BLaER1 treated with 17β-estradiol and CSF1 and Interleukin-3, amounts not matched to agents 10 nM and 100 nM (cell line): ENCODE measurements around the gene RAPGEF5.

Experiments used
- H3K27ac ChIP-seq, 11 experiments: shearing (Covaris generic); formaldehyde crosslinking; 2 replicates each; pipeline ENCODE4 v1.8.1; 2022
- H3K27me3 ChIP-seq, 11 experiments: shearing (Covaris generic); formaldehyde crosslinking; 2 replicates each; pipeline ENCODE4 v1.8.1; 2022
- H3K36me3 ChIP-seq, 11 experiments: shearing (Covaris generic); formaldehyde crosslinking; 2 replicates each; pipeline ENCODE4 v1.8.1; 2022
- H3K4me1 ChIP-seq, 10 experiments: shearing (Covaris generic); formaldehyde crosslinking; 2 replicates each; pipeline ENCODE4 v1.8.1; 2022
- H3K4me2 ChIP-seq, 11 experiments: shearing (Covaris generic); formaldehyde crosslinking; 2 replicates each; pipeline ENCODE4 v1.8.1; 2022
- H3K4me3 ChIP-seq, 10 experiments: shearing (Covaris generic); formaldehyde crosslinking; 2 replicates each; pipeline ENCODE4 v1.8.1; 2022
- H3K9ac ChIP-seq, 11 experiments: shearing (Covaris generic); formaldehyde crosslinking; 2 replicates each; pipeline ENCODE4 v1.8.1; 2022
- H3K9me3 ChIP-seq, 11 experiments: shearing (Covaris generic); formaldehyde crosslinking; replicated peaks in 1 of 11; 2 replicates each; pipeline ENCODE4 v1.8.1; 2022
- H4K20me1 ChIP-seq, 11 experiments: shearing (Covaris generic); formaldehyde crosslinking; 2 replicates each; pipeline ENCODE4 v1.8.1; 2022
- Cebpa-rat ChIP-seq, 11 experiments: shearing (Covaris generic); IDR thresholded peaks; 2 replicates each; pipeline ENCODE4 v1.8.1; 2022

RAPGEF5 gene

GRCh38 chr7:22129819-22130580, 227.0 kb downstream of the RAPGEF5 start:
- no peak overlapping the region for H3K9ac ChIP-seq
- H4K20me1 ChIP-seq = no peaks in the 10 kb centered on the region
- H3K27ac ChIP-seq = no peak overlapping the region

GRCh38 chr7:22129166-22129565, 227.8 kb downstream of the RAPGEF5 start:
- Histone ChIP-seq H3K9ac (no peak overlapping the region), H3K27me3 (no peaks in the 10 kb centered on the region), H3K36me3 (peaks cover 0 to 88% (median 24%) of the 10 kb centered on the region in 11 experiments; a peak in 11 of 22 replicates), H3K4me3 (no peak overlapping the region), H3K9me3 (no peaks in the 10 kb centered on the region), H4K20me1 (no peaks in the 10 kb centered on the region), H3K4me1 (no peaks in the 10 kb centered on the region), H3K4me2 (no peak overlapping the region), H3K27ac (no peak overlapping the region)
- no peak for TF ChIP-seq Cebpa-rat (IDR thresholded peaks at IDR 0.05)

More at GRCh38 chr7:22129819-22130580, 227.0 kb downstream of the RAPGEF5 start:
- Histone ChIP-seq H3K36me3 (peaks cover 0 to 86% (median 27%) of the 10 kb centered on the region in 11 experiments; a peak in 11 of 22 replicates), H3K4me2 (no peak overlapping the region), H3K9me3 (no peaks in the 10 kb centered on the region), H3K4me1 (no peaks in the 10 kb centered on the region), H3K27me3 (no peaks in the 10 kb centered on the region), H3K4me3 (no peak overlapping the region)
- no peak for TF ChIP-seq Cebpa-rat (IDR thresholded peaks at IDR 0.05)

- no peaks in the 10 kb centered on the region for H3K27me3 ChIP-seq
- no peaks in the 10 kb centered on the region for H4K20me1 ChIP-seq
- H3K4me3 ChIP-seq = no peak overlapping the region
- no peak overlapping the region for H3K9ac ChIP-seq
- no peak overlapping the region for H3K27ac ChIP-seq
- no peak for TF ChIP-seq Cebpa-rat (IDR thresholded peaks at IDR 0.05)
- no peak overlapping the region for H3K4me2 ChIP-seq
- H3K9me3 ChIP-seq = no peaks in the 10 kb centered on the region
- peaks cover 0 to 90% (median 24%) of the 10 kb centered on the region in 11 experiments; a peak in 11 of 22 replicates for H3K36me3 ChIP-seq
- no peaks in the 10 kb centered on the region for H3K4me1 ChIP-seq
Measured at GRCh38 chr7:22128528-22128920, 228.4 kb downstream of the RAPGEF5 start.

GRCh38 chr7:22127835-22128527, 229.0 kb downstream of the RAPGEF5 start:
- Histone ChIP-seq H3K36me3 (peaks cover 0 to 90% (median 21%) of the 10 kb centered on the region in 11 experiments; a peak in 11 of 22 replicates), H4K20me1 (no peaks in the 10 kb centered on the region), H3K9ac (no peak overlapping the region), H3K27ac (no peak overlapping the region), H3K4me2 (no peak overlapping the region), H3K4me1 (peaks cover 0 to 1% (median 0%) of the 10 kb centered on the region in 10 experiments; a peak in 2 of 20 replicates), H3K9me3 (no peaks in the 10 kb centered on the region), H3K4me3 (no peak overlapping the region), H3K27me3 (no peaks in the 10 kb centered on the region)
- TF ChIP-seq Cebpa-rat (IDR thresholded peaks at IDR 0.05) = no peak

GRCh38 chr7:22125436-22125835, 231.5 kb downstream of the RAPGEF5 start:
- Histone ChIP-seq H3K4me3 (no peak overlapping the region), H3K27me3 (no peaks in the 10 kb centered on the region), H3K9ac (no peak overlapping the region), H3K9me3 (no peaks in the 10 kb centered on the region), H3K4me2 (no peak overlapping the region), H4K20me1 (no peaks in the 10 kb centered on the region), H3K4me1 (peaks cover 6 to 27% (median 23%) of the 10 kb centered on the region in 10 experiments), H3K36me3 (peaks cover 0 to 88% (median 20%) of the 10 kb centered on the region in 11 experiments; a peak in 11 of 22 replicates), H3K27ac (no peak overlapping the region)
- no peak for TF ChIP-seq Cebpa-rat (IDR thresholded peaks at IDR 0.05)

GRCh38 chr7:22124941-22125340, 232.0 kb downstream of the RAPGEF5 start:
- Histone ChIP-seq H3K27ac (no peak overlapping the region), H3K4me3 (no peak overlapping the region), H3K9ac (no peak overlapping the region), H3K9me3 (no peaks in the 10 kb centered on the region), H4K20me1 (no peaks in the 10 kb centered on the region), H3K4me1 (peaks cover 6 to 30% (median 24%) of the 10 kb centered on the region in 10 experiments), H3K36me3 (peaks cover 0 to 88% (median 15%) of the 10 kb centered on the region in 11 experiments; a peak in 11 of 22 replicates), H3K4me2 (no peak overlapping the region), H3K27me3 (no peaks in the 10 kb centered on the region)
- TF ChIP-seq Cebpa-rat (IDR thresholded peaks at IDR 0.05) = no peak

- TF ChIP-seq Cebpa-rat (IDR thresholded peaks at IDR 0.05) = no peak
- H3K4me3 ChIP-seq = no peak overlapping the region
- no peak overlapping the region for H3K9ac ChIP-seq
- H3K27ac ChIP-seq = no peak overlapping the region
- peaks cover 6 to 30% (median 24%) of the 10 kb centered on the region in 10 experiments for H3K4me1 ChIP-seq
- H3K36me3 ChIP-seq = peaks cover 0 to 81% (median 12%) of the 10 kb centered on the region in 11 experiments; a peak in 11 of 22 replicates
- H3K9me3 ChIP-seq = no peaks in the 10 kb centered on the region
- H3K4me2 ChIP-seq = no peak overlapping the region
- H4K20me1 ChIP-seq = no peaks in the 10 kb centered on the region
- H3K27me3 ChIP-seq = no peaks in the 10 kb centered on the region
Measured at GRCh38 chr7:22123139-22123538, 233.8 kb downstream of the RAPGEF5 start.

GRCh38 chr7:22121702-22122474, 235.1 kb downstream of the RAPGEF5 start:
- Histone ChIP-seq H3K27me3 (no peaks in the 10 kb centered on the region), H3K9me3 (no peaks in the 10 kb centered on the region), H3K27ac (no peak overlapping the region), H3K4me1 (peaks cover 10 to 30% (median 24%) of the 10 kb centered on the region in 10 experiments), H3K36me3 (peaks cover 0 to 79% (median 12%) of the 10 kb centered on the region in 11 experiments; a peak in 12 of 22 replicates), H4K20me1 (no peaks in the 10 kb centered on the region), H3K4me3 (no peak overlapping the region), H3K9ac (no peak overlapping the region), H3K4me2 (peak overlapping the region; percentile 18 to 70 (median 46); a peak in 21 of 22 replicates)
- TF ChIP-seq Cebpa-rat (IDR thresholded peaks at IDR 0.05) = no peak
